HepG2 (cell line): ENCODE measurements around the gene CMPK1. TPM values are rescaled to one million over a fixed set of nuclear protein-coding genes. Genes with fewer than 3 reads are reported as not detected.
A peak's percentile ranks its signal among the peaks of the same experiment; 100 is the strongest.

Source experiments
- ATF3 ChIP-seq: sonication (generic); formaldehyde crosslinking; IDR thresholded peaks from 2 replicates; pipeline ENCODE4 v1.4.0; 2020; ENCODE audit warnings: missing genetic modification reagents
- CTCF ChIP-seq: sonication (generic); formaldehyde crosslinking; IDR thresholded peaks from 2 replicates; pipeline ENCODE4 v1.5.0; 2020; ENCODE audit warnings: mild to moderate bottlenecking, missing genetic modification reagents, moderate library complexity
- EED ChIP-seq: sonication (generic); formaldehyde crosslinking; IDR thresholded peaks from 2 replicates; pipeline ENCODE4 v1.5.0; 2020; ENCODE audit warnings: mild to moderate bottlenecking, missing genetic modification reagents
- HNF4A ChIP-seq: sonication (generic); formaldehyde crosslinking; IDR thresholded peaks from 2 replicates; pipeline ENCODE4 v1.4.0; 2020; ENCODE audit warnings: missing genetic modification reagents
- HNRNPLL ChIP-seq: fragments of 200-400 bp; formaldehyde crosslinking; IDR thresholded peaks from 2 replicates; pipeline ENCODE4 v1.6.1; 2017; ENCODE audit warnings: mild to moderate bottlenecking, low read depth, low read length; ENCODE audit not compliant: poor library complexity, severe bottlenecking
- HOXD1 ChIP-seq: sonication (generic); formaldehyde crosslinking; IDR thresholded peaks from 2 replicates; pipeline ENCODE4 v1.5.0; 2020; ENCODE audit warnings: missing genetic modification reagents
- MEF2D ChIP-seq: sonication (generic); formaldehyde crosslinking; IDR thresholded peaks from 2 replicates; pipeline ENCODE4 v1.5.1; 2020; ENCODE audit warnings: mild to moderate bottlenecking, missing genetic modification reagents
- MYNN ChIP-seq: sonication (generic); formaldehyde crosslinking; IDR thresholded peaks from 2 replicates; pipeline ENCODE4 v1.4.0; 2020; ENCODE audit warnings: mild to moderate bottlenecking, low read depth, missing genetic modification reagents
- SRSF9 ChIP-seq: fragments of 200-400 bp; formaldehyde crosslinking; IDR thresholded peaks from 2 replicates; pipeline ENCODE4 v1.6.1; 2018; ENCODE audit warnings: borderline replicate concordance, mild to moderate bottlenecking, low read depth, low read length; ENCODE audit not compliant: insufficient read depth, poor library complexity, severe bottlenecking
- SSRP1 ChIP-seq: IDR thresholded peaks from 2 replicates; pipeline ENCODE4 v1.6.1; 2016; ENCODE audit warnings: control low read depth
- STAG1 ChIP-seq: sonication (generic); formaldehyde crosslinking; IDR thresholded peaks from 2 replicates; pipeline ENCODE4 v1.4.0; 2020; ENCODE audit warnings: missing genetic modification reagents
- TBX2 ChIP-seq: sonication (generic); formaldehyde crosslinking; IDR thresholded peaks from 2 replicates; pipeline ENCODE4 v1.5.0; 2020; ENCODE audit warnings: missing genetic modification reagents, mild to moderate bottlenecking, borderline replicate concordance
- TCF7L2 ChIP-seq: IDR thresholded peaks from 2 replicates; pipeline ENCODE4 v1.6.1; 2011; ENCODE audit warnings: mild to moderate bottlenecking, low read depth, low read length, moderate library complexity
- ZNF274 ChIP-seq: sonication (generic); formaldehyde crosslinking; IDR thresholded peaks from 2 replicates; pipeline ENCODE4 v1.5.1; 2020; ENCODE audit warnings: mild to moderate bottlenecking, missing genetic modification reagents
- ZNF446 ChIP-seq: sonication (generic); formaldehyde crosslinking; IDR thresholded peaks from 2 replicates; pipeline ENCODE4 v1.5.0; 2020; ENCODE audit warnings: mild to moderate bottlenecking, missing genetic modification reagents
- ZNF660 ChIP-seq: sonication (generic); formaldehyde crosslinking; IDR thresholded peaks from 2 replicates; pipeline ENCODE4 v1.5.1; 2020; ENCODE audit warnings: mild to moderate bottlenecking, low read depth, missing genetic modification reagents, borderline replicate concordance
- ZNF75D ChIP-seq: sonication (generic); formaldehyde crosslinking; IDR thresholded peaks from 2 replicates; pipeline ENCODE4 v1.8.1; 2023; ENCODE audit warnings: missing genetic modification reagents, mild to moderate bottlenecking, borderline replicate concordance
- polyA plus RNA-seq, 8 experiments: library from polyadenylated mRNA; depleted of rRNA in 3 of 8; stranded (reverse) in 7 of 8; unstranded in 1 of 8; fragments of >200 nt; fragmentation: Illumina TruSeq in 4 of 8; extraction: Trizol in 4 of 8; gene quantifications; 2 replicates each; pipeline versions ENCODE4 v1.2.1 to v1.2.3, GENCODE V29; 2011 to 2016; ENCODE audit warnings: low read depth in 4 of 8, missing spikeins in 1 of 8, mixed read lengths in 1 of 8; ENCODE audit not compliant: insufficient read depth in 1 of 8
- total RNA-seq, 5 experiments: library from RNA; depleted of rRNA; stranded (reverse); fragments of >200 nt; fragmentation: Illumina TruSeq; extraction: Trizol; gene quantifications; 2 replicates each; pipeline ENCODE4 v1.2.3, GENCODE V29; 2016; ENCODE audit warnings: low read depth in 1 of 5
- TF ChIP-seq, protein P1 (sequence below): sonication (generic); formaldehyde crosslinking; IDR thresholded peaks from 2 replicates; pipeline ENCODE4 v1.4.0; 2020; ENCODE audit warnings: missing genetic modification reagents
- TF ChIP-seq, protein P2 (sequence below): sonication (generic); formaldehyde crosslinking; IDR thresholded peaks from 2 replicates; pipeline ENCODE4 v1.8.0; 2022; ENCODE audit warnings: missing genetic modification reagents, mild to moderate bottlenecking, moderate library complexity, borderline replicate concordance

The CMPK1 gene
- total and polyA plus RNA-seq, 2 of the 13 experiments (the other 11 are each of a cell fraction or from before 2014, with no cell fraction given): 38.3 to 92.0 TPM

GRCh38 chr1:47313915-47314664, 19.5 kb upstream of the CMPK1 start, which contains the start of gene STIL (continued):
- TF ChIP-seq, protein P1, sequence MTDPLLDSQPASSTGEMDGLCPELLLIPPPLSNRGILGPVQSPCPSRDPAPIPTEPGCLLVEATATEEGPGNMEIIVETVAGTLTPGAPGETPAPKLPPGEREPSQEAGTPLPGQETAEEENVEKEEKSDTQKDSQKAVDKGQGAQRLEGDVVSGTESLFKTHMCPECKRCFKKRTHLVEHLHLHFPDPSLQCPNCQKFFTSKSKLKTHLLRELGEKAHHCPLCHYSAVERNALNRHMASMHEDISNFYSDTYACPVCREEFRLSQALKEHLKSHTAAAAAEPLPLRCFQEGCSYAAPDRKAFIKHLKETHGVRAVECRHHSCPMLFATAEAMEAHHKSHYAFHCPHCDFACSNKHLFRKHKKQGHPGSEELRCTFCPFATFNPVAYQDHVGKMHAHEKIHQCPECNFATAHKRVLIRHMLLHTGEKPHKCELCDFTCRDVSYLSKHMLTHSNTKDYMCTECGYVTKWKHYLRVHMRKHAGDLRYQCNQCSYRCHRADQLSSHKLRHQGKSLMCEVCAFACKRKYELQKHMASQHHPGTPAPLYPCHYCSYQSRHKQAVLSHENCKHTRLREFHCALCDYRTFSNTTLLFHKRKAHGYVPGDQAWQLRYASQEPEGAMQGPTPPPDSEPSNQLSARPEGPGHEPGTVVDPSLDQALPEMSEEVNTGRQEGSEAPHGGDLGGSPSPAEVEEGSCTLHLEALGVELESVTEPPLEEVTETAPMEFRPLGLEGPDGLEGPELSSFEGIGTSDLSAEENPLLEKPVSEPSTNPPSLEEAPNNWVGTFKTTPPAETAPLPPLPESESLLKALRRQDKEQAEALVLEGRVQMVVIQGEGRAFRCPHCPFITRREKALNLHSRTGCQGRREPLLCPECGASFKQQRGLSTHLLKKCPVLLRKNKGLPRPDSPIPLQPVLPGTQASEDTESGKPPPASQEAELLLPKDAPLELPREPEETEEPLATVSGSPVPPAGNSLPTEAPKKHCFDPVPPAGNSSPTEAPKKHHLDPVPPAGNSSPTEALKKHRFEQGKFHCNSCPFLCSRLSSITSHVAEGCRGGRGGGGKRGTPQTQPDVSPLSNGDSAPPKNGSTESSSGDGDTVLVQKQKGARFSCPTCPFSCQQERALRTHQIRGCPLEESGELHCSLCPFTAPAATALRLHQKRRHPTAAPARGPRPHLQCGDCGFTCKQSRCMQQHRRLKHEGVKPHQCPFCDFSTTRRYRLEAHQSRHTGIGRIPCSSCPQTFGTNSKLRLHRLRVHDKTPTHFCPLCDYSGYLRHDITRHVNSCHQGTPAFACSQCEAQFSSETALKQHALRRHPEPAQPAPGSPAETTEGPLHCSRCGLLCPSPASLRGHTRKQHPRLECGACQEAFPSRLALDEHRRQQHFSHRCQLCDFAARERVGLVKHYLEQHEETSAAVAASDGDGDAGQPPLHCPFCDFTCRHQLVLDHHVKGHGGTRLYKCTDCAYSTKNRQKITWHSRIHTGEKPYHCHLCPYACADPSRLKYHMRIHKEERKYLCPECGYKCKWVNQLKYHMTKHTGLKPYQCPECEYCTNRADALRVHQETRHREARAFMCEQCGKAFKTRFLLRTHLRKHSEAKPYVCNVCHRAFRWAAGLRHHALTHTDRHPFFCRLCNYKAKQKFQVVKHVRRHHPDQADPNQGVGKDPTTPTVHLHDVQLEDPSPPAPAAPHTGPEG: 0 out of 2 replicates have a peak, but pooled peaks have one; percentile 26
- TF ChIP-seq ZNF660 (no peak), HOXD1 (CRISPR knock-in tag) (0 out of 2 replicates have a peak, but pooled peaks have one; percentile 51), TCF7L2 (no peak), MYNN (CRISPR knock-in tag) (no peak), CTCF (peak; percentile 7; the same call in 1 of the 2 replicates), MEF2D (no peak), ZNF446 (no peak), SSRP1 (CRISPR knock-in tag) (no peak), HNRNPLL (peak; percentile 93), EED (CRISPR knock-in tag) (no peak), SRSF9 (no peak), STAG1 (CRISPR knock-in tag) (no peak), ZNF274 (CRISPR knock-in tag) (peak; percentile 54; the same call in 1 of the 2 replicates), TBX2 (CRISPR knock-in tag) (peak; percentile 85), ZNF75D (CRISPR knock-in tag) (no peak), HNF4A (CRISPR knock-in tag) (no peak; the same call in 1 of the 2 replicates), ATF3 (CRISPR knock-in tag) (no peak)
- TF ChIP-seq, protein P2, sequence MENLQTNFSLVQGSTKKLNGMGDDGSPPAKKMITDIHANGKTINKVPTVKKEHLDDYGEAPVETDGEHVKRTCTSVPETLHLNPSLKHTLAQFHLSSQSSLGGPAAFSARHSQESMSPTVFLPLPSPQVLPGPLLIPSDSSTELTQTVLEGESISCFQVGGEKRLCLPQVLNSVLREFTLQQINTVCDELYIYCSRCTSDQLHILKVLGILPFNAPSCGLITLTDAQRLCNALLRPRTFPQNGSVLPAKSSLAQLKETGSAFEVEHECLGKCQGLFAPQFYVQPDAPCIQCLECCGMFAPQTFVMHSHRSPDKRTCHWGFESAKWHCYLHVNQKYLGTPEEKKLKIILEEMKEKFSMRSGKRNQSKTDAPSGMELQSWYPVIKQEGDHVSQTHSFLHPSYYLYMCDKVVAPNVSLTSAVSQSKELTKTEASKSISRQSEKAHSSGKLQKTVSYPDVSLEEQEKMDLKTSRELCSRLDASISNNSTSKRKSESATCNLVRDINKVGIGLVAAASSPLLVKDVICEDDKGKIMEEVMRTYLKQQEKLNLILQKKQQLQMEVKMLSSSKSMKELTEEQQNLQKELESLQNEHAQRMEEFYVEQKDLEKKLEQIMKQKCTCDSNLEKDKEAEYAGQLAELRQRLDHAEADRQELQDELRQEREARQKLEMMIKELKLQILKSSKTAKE (CRISPR knock-in tag): peak; percentile 39; the same call in 1 of the 2 replicates
